Subcutaneous abdominal adipose tissue (tissue), 5 donors: ENCODE data around the gene OXNAD1.

Experiments used
- H3K27ac ChIP-seq: one replicate; pipeline ENCODE4 v1.7.0; 2013; ENCODE audit warnings: low read depth, mild to moderate bottlenecking, inconsistent platforms, low read length, moderate library complexity
- H3K27me3 ChIP-seq, 5 donors: one replicate each; pipeline ENCODE4 v1.7.0; 2013; ENCODE audit warnings: low read length in 5 of 5, inconsistent platforms in 1 of 5; ENCODE audit not compliant: control insufficient read depth in 5 of 5, insufficient read depth in 4 of 5
- H3K36me3 ChIP-seq, 5 donors: one replicate each; pipeline ENCODE4 v1.7.0; 2013; ENCODE audit warnings: low read length in 5 of 5; ENCODE audit not compliant: control insufficient read depth in 5 of 5, insufficient read depth in 5 of 5
- H3K4me1 ChIP-seq, 5 donors: one replicate each; pipeline ENCODE4 v1.7.0; 2013; ENCODE audit warnings: low read length in 5 of 5, mild to moderate bottlenecking in 3 of 5, moderate library complexity in 1 of 5; ENCODE audit not compliant: control insufficient read depth in 5 of 5, insufficient read depth in 5 of 5
- H3K4me3 ChIP-seq, 5 donors: one replicate each; pipeline ENCODE4 v1.7.0; 2013; ENCODE audit warnings: low read length in 5 of 5, low read depth in 1 of 5
- H3K9ac ChIP-seq, 5 donors: one replicate each; pipeline ENCODE4 v1.7.0; 2013; ENCODE audit warnings: low read length in 5 of 5, mild to moderate bottlenecking in 4 of 5, moderate library complexity in 3 of 5
- H3K9me3 ChIP-seq, 5 donors: one replicate each; pipeline ENCODE4 v1.7.0; 2013; ENCODE audit warnings: low read length in 5 of 5; ENCODE audit not compliant: control insufficient read depth in 5 of 5
- donor health status: healthy.
- donor health status: healthy.
- donor health status: healthy.
- donor health status: healthy.
- donor health status: healthy.

Gene OXNAD1

GRCh38 chr3:16253601-16254000 lies 11.4 kb upstream of the OXNAD1 start:
- Histone ChIP-seq H3K27me3 (no peaks in the 10 kb centered on the region), H3K9me3 (no peaks in the 10 kb centered on the region)

GRCh38 chr3:16254916-16255315 lies 10.1 kb upstream of the OXNAD1 start:
- no peak overlapping the region for H3K9ac ChIP-seq
- no peaks in the 10 kb centered on the region for H3K27me3 ChIP-seq
- no peaks in the 10 kb centered on the region for H3K9me3 ChIP-seq
- H3K4me1 ChIP-seq = peaks cover 5 to 20% (median 13%) of the 10 kb centered on the region in 5 donors
- H3K36me3 ChIP-seq = peaks cover 6 to 21% (median 15%) of the 10 kb centered on the region in 5 donors
- H3K27ac ChIP-seq = no peak overlapping the region
- H3K4me3 ChIP-seq = no peak overlapping the region

More at GRCh38 chr3:16253601-16254000, 11.4 kb upstream of the OXNAD1 start:
- H3K27ac ChIP-seq = no peak overlapping the region
- no peak overlapping the region for H3K4me3 ChIP-seq
- H3K4me1 ChIP-seq = peaks cover 5 to 20% (median 13%) of the 10 kb centered on the region in 5 donors
- H3K36me3 ChIP-seq = peaks cover 0 to 9% (median 2%) of the 10 kb centered on the region in 5 donors
- no peak overlapping the region for H3K9ac ChIP-seq

DNA sequence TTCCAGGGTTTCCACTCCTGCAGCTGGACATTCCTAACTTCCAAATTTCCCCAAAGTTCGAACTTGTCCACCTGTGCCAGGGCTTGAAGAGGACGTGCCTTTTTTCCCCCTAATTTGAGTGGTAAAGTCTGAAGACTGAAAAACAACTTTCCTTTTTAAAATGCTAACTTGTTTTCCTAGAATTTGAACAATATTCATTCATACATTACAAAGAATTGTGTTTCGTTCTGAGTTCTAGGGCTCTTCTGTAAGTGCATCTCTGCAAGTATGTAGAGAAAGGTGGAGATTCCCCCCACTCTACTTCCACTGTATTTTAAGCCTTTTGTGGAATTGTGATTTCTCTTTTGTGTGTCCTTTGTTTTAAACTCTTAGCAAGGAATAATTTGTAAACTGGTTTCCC lies 9.7 kb upstream of the OXNAD1 start:
- Histone ChIP-seq H3K27ac (no peak overlapping the region), H3K9ac (no peak overlapping the region), H3K4me3 (no peak overlapping the region), H3K27me3 (no peaks in the 10 kb centered on the region), H3K4me1 (peaks cover 5 to 20% (median 13%) of the 10 kb centered on the region in 5 donors), H3K9me3 (no peaks in the 10 kb centered on the region), H3K36me3 (peaks cover 10 to 25% (median 19%) of the 10 kb centered on the region in 5 donors)

- no peaks in the 10 kb centered on the region for H3K27me3 ChIP-seq
- no peak overlapping the region for H3K9ac ChIP-seq
- peaks cover 14 to 29% (median 23%) of the 10 kb centered on the region in 5 donors for H3K36me3 ChIP-seq
- no peak overlapping the region for H3K27ac ChIP-seq
- H3K4me1 ChIP-seq = peaks cover 5 to 20% (median 13%) of the 10 kb centered on the region in 5 donors
- H3K9me3 ChIP-seq = no peaks in the 10 kb centered on the region
- H3K4me3 ChIP-seq = no peak overlapping the region
Observed at GRCh38 chr3:16255726-16256125, 9.3 kb upstream of the OXNAD1 start.

DNA sequence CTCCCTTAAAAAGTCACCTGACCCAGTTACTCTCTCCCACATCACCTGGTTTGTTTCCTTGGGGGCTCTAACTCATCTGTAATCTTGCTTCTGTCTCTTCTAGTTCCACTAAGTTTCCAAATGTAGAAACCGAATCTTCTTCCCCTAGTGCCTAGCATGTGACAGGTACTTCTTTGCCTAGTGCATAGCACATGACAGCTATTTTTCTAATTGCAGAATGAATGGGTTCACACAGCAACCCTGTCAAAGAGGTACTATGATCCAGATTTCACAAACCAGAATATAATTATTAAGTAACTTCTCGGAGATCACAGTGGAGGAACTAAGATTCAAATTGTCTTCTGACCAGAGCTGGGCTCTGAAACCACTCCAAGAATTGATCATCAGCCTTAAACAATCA lies 7.7 kb upstream of the OXNAD1 start:
- H3K4me1 ChIP-seq = peaks cover 5 to 18% (median 15%) of the 10 kb centered on the region in 5 donors

DNA sequence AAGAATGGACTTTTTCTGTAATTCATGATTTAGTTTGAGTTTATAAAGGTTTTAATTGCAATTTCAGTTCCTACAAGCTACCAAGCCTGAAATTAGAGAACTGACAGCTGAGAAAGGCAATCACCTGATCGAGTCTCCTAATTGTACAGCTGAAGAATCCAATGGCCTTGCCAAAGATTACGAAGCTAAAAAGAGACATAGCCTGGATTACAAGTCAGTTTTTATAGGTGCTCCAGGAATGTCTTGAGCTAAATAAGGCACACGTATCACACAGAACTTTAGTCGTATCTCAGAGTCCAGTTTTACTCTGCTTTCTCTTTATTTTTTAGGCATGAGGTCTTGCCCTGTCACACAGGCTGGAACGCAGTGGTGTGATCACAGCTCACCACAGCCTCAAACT lies 6.8 kb upstream of the OXNAD1 start:
- H3K4me3 ChIP-seq = no peak overlapping the region
- no peaks in the 10 kb centered on the region for H3K27me3 ChIP-seq
- H3K36me3 ChIP-seq = peaks cover 14 to 31% (median 23%) of the 10 kb centered on the region in 5 donors
- H3K9me3 ChIP-seq = no peaks in the 10 kb centered on the region
- H3K27ac ChIP-seq = peak overlapping the region; percentile 19
- H3K4me1 ChIP-seq = peaks cover 5 to 15% (median 14%) of the 10 kb centered on the region in 5 donors
- no peak overlapping the region for H3K9ac ChIP-seq

More for the DNA sequence above, 7.7 kb upstream of the OXNAD1 start:
- H3K27me3 ChIP-seq = no peaks in the 10 kb centered on the region
- no peak overlapping the region for H3K27ac ChIP-seq
- H3K36me3 ChIP-seq = peaks cover 14 to 31% (median 23%) of the 10 kb centered on the region in 5 donors
- no peaks in the 10 kb centered on the region for H3K9me3 ChIP-seq
- H3K9ac ChIP-seq = no peak overlapping the region
- no peak overlapping the region for H3K4me3 ChIP-seq

DNA sequence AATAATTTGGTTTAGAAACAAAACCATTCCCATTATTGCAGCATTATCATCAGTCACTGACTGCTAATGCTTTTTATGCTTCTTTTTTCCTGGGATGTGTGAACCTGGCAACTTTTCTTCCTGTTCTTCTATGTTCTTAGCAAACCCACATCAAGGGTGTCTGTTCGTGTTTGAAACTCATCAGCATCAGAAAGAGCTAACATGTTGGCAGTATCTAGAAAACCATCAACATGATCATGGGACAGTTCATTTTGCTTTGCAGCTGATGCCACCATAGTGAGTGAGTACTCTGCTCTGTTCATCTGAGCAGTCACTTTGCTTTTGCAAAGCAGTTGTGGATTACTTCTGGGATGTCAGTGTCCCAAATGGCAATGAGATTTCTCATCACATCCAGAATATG lies 6.1 kb upstream of the OXNAD1 start:
- Histone ChIP-seq H3K9me3 (no peaks in the 10 kb centered on the region), H3K4me1 (peaks cover under 1 to 14% (median 10%) of the 10 kb centered on the region in 5 donors), H3K36me3 (peaks cover 14 to 31% (median 23%) of the 10 kb centered on the region in 5 donors), H3K27ac (peak overlapping the region; percentile 19), H3K9ac (no peak overlapping the region), H3K4me3 (no peak overlapping the region), H3K27me3 (no peaks in the 10 kb centered on the region)

GRCh38 chr3:16260046-16260445 lies 5.0 kb upstream of the OXNAD1 start:
- H3K27me3 ChIP-seq = no peaks in the 10 kb centered on the region
- no peak overlapping the region for H3K27ac ChIP-seq
- no peak overlapping the region for H3K4me3 ChIP-seq
- H3K9ac ChIP-seq = no peak overlapping the region
- peaks cover 8 to 17% (median 14%) of the 10 kb centered on the region in 5 donors for H3K4me1 ChIP-seq
- peaks cover 14 to 31% (median 23%) of the 10 kb centered on the region in 5 donors for H3K36me3 ChIP-seq
- H3K9me3 ChIP-seq = no peaks in the 10 kb centered on the region

GRCh38 chr3:16262174-16262573 lies 2.8 kb upstream of the OXNAD1 start:
- peak overlapping the region in 1 of 5 donors; percentile 22 for H3K9ac ChIP-seq
- no peak overlapping the region for H3K27ac ChIP-seq
- H3K36me3 ChIP-seq = peaks cover 14 to 27% (median 20%) of the 10 kb centered on the region in 5 donors
- H3K27me3 ChIP-seq = no peaks in the 10 kb centered on the region
- H3K4me3 ChIP-seq = no peak overlapping the region
- no peaks in the 10 kb centered on the region for H3K9me3 ChIP-seq
- peaks cover 10 to 37% (median 31%) of the 10 kb centered on the region in 5 donors for H3K4me1 ChIP-seq

DNA sequence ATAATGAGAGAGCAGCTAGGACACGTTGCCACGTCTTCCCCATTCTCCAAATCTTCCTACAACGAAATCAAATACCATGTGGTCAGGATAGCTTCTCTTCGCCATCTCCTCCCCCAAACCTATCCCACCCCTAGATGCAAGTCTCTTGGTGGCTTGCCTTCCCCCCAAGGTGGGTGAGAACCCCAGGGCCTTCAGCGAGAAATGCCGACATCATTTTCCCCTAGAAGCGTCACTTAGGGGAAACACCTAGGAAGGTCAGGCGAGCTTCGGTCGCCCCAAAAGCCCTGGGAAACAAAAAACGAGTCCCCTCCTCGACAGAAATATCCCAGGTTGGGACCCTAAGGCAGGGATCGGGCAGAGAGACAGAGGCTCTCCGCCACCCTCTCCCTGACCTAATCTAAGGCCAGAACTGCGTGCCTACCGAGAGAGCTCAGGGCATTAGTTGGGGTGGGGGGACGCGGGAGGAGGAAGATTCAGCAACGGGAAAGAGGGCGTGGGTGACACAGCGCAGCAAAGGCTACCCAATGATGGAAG lies 771 bp upstream of the OXNAD1 start:
- H3K9me3 ChIP-seq = no peaks in the 10 kb centered on the region
- no peaks in the 10 kb centered on the region for H3K27me3 ChIP-seq
- peak overlapping the region; percentile 81 for H3K27ac ChIP-seq
- peak overlapping the region; percentile 91 to 99 (median 92) for H3K4me3 ChIP-seq
- peak overlapping the region; percentile 77 to 96 (median 85) for H3K9ac ChIP-seq
- peaks cover 10 to 47% (median 33%) of the 10 kb centered on the region in 5 donors for H3K4me1 ChIP-seq
- H3K36me3 ChIP-seq = peaks cover 10 to 16% (median 14%) of the 10 kb centered on the region in 5 donors
